Duodenal mucosa (tissue), 2 donors: ENCODE results near the gene SERF2.
"Not testable (repeated sequence)": the region's sequence is repeated elsewhere in the genome, so short reads cannot be mapped to it uniquely, and the experiment has no call there.

Experiments
- H3K27ac ChIP-seq: one replicate; pipeline ENCODE4 v1.7.0; 2013; ENCODE audit warnings: low read depth, low read length
- H3K27me3 ChIP-seq, 2 donors: one replicate each; pipeline ENCODE4 v1.7.0; 2013; ENCODE audit warnings: low read length in 2 of 2, control low read depth in 1 of 2; ENCODE audit not compliant: insufficient read depth in 2 of 2, control insufficient read depth in 1 of 2
- H3K36me3 ChIP-seq, 2 donors: one replicate each; pipeline ENCODE4 v1.7.0; 2013; ENCODE audit warnings: low read length in 2 of 2, control low read depth in 1 of 2; ENCODE audit not compliant: insufficient read depth in 2 of 2, control insufficient read depth in 1 of 2
- H3K4me1 ChIP-seq, 2 donors: one replicate each; pipeline ENCODE4 v1.7.0; 2013; ENCODE audit warnings: low read length in 2 of 2, control low read depth in 1 of 2; ENCODE audit not compliant: insufficient read depth in 2 of 2, control insufficient read depth in 1 of 2
- H3K4me3 ChIP-seq, 2 donors: one replicate each; pipeline ENCODE4 v1.7.0; 2013; ENCODE audit warnings: low read length in 2 of 2, low read depth in 1 of 2
- H3K9ac ChIP-seq, 2 donors: one replicate each; pipeline ENCODE4 v1.7.0; 2013; ENCODE audit warnings: low read length in 2 of 2, low read depth in 1 of 2
- H3K9me3 ChIP-seq, 2 donors: one replicate each; pipeline ENCODE4 v1.7.0; 2013; ENCODE audit warnings: low read length in 2 of 2, control low read depth in 1 of 2; ENCODE audit not compliant: control insufficient read depth in 1 of 2

Gene SERF2

DNA sequence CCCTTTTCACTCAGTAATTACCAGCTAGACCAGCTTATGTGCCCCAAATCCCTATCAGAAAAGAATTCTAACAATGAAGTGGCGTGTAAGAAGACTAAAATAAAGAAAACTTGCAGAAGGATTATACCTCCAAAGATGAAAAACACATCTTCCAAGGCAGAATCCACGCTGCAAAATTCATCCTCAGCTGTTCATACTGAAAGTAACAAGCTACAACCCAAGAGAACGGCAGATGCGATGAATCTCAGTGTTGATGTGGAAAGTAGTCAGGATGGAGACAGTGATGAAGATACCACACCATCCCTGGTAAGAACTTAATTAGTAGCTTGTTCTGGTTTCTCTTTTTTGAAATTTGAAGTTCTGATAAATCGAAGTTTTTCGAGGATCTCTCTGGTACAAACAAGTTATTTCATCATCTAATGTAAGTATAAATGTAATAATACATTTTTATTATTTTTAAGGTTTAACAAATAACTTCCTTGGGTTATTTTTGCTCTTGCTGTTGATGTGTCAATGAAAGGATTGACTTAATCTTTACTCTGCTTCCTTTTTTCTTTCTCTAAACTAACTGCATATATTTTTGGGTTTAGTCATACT, 36.0 kb downstream of the SERF2 start:
- no peaks in the 10 kb centered on the region for H3K36me3 ChIP-seq
- no peaks in the 10 kb centered on the region for H3K27me3 ChIP-seq
- peak overlapping the region in 1 of 2 donors; percentile 54 for H3K9ac ChIP-seq
- H3K4me3 ChIP-seq = peak overlapping the region in 1 of 2 donors; percentile 71
- peaks cover 13 to 26% of the 10 kb centered on the region in 2 donors for H3K4me1 ChIP-seq
- H3K9me3 ChIP-seq = no peaks in the 10 kb centered on the region
- H3K27ac ChIP-seq = no peak overlapping the region

GRCh38 chr15:43829951-43830540, 37.9 kb downstream of the SERF2 start:
- not testable (repeated sequence) for H3K9me3 ChIP-seq, H3K9ac ChIP-seq, H3K36me3 ChIP-seq, H3K4me3 ChIP-seq, H3K27me3 ChIP-seq, H3K27ac ChIP-seq
- peaks cover 7 to 19% of the 10 kb centered on the region in 2 donors for H3K4me1 ChIP-seq

DNA sequence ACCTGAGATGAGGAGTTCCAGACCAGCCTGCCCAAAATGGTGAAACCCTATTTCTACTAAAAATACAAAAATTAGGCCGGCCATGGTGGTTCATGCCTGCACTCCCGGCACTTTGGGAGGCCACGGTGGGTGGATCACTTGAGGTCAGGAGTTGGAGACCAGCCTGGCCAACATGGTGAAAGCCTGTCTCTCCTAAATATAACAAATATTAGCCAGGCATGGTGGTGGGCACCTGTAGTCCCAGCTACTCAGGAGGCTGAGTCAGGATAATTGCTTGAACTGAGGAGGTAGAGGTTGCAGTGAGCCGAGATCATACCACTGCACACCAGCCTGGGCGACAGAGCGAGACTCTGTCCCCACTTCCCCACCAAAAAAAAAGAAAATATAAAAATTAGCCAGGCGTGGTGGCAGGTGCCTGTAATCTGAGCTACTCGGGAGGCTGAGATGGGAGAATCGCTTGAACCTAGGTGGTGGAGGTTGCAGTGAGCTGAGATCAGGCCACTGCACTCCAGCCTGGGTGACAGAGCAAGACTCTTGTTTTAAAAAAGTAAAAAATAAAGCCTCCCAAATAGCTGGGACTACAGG, 38.7 kb downstream of the SERF2 start:
- peaks cover 7 to 19% of the 10 kb centered on the region in 2 donors for H3K4me1 ChIP-seq
- H3K36me3 ChIP-seq, H3K27me3 ChIP-seq, H3K9ac ChIP-seq, H3K9me3 ChIP-seq, H3K4me3 ChIP-seq, H3K27ac ChIP-seq: not testable (repeated sequence)

DNA sequence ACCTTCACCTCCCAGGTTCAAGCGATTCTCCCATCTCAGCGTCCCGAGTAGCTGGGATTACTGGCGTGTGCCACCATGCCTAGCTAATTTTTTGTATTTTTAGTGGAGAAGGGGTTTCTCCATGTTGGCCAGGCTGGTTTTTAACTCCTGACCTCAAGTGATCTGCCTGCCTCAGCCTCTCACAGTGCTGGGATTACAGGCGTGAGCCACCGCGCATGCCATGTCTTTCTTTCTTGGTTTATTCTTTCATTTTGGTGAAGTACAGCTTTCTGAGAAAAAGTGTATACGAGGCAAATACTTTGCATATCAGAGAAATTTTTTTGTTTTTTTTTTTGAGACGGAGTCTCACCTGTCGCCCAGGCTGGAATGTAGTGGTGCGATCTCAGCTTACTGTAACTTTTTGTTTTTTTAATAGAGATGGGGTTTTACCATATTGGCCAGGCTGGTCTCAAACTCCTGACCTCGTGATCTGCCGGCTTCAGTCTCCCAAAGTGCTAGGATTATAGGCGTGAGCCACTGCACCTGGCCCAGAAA, 39.5 kb downstream of the SERF2 start:
- H3K27ac ChIP-seq, H3K4me3 ChIP-seq: not testable (repeated sequence)

GRCh38 chr15:43832485-43832884, 40.4 kb downstream of the SERF2 start:
- not testable (repeated sequence) for H3K9ac ChIP-seq, H3K4me3 ChIP-seq, H3K36me3 ChIP-seq, H3K27ac ChIP-seq, H3K9me3 ChIP-seq, H3K27me3 ChIP-seq, H3K4me1 ChIP-seq

More for the DNA sequence above, 39.5 kb downstream of the SERF2 start:
- peaks cover 7 to 13% of the 10 kb centered on the region in 2 donors for H3K4me1 ChIP-seq
- not testable (repeated sequence) for H3K9ac ChIP-seq, H3K36me3 ChIP-seq, H3K9me3 ChIP-seq, H3K27me3 ChIP-seq

- Histone ChIP-seq H3K27me3 (no peaks in the 10 kb centered on the region), H3K9me3 (no peaks in the 10 kb centered on the region), H3K4me1 (no peaks in the 10 kb centered on the region), H3K4me3 (no peak overlapping the region), H3K36me3 (no peaks in the 10 kb centered on the region), H3K9ac (no peak overlapping the region), H3K27ac (no peak overlapping the region)
These were observed 53.3 kb downstream of the SERF2 start for GRCh38 chr15:43845421-43845820.
